LoVo (cell line): ENCODE data around the gene MRPS7.

ENCODE experiments used
- DNase-seq: peaks from one replicate; pipeline ENCODE4 v3.0.0-alpha.2; 2016; ENCODE audit warnings: low spot score

The MRPS7 gene

DNA sequence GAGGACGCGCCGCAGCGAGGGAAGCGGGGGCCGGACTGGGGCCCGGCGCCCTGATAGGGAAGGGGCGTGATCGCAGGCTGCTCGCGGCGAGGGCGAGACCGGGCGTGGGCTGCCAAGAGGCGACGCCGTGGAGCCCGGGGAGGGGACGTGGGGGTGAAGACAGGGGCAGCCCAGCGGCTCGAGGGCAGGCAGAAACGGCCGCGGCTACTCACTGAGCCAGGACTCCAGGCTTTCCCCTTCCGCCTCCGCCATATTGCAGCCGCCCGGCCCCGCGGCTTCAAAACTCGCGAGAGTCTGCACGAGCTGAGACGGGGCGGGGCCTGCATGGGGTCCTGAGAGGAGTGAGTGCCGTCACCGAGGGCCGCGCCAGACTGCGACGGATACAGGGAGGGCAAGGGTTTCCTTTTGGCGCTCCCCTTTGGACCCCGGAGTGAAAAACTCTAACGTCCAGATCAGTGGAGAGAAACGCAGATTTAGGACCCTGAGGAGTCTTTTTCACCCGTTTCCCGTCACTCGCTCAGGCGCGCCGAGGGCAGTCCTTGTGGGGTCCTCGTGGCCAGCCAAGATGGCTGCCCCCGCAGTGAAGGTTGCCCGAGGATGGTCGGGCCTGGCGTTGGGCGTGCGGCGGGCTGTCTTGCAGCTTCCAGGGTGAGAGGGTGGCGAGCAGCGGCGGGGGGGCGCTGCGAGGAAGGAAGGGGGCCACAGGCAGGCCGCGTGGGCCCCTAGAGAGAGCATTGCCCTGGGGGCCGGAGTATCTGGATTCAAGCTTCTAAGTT lies at the start of gene MRPS7, which contains the start of gene GGA3:
MRPS7 (plus strand) TSS at position 544 of the 776 bp plus-strand sequence; CDS start at position 566, 22 bp downstream.
GGA3 (minus strand) TSS at position 271 of the 776 bp plus-strand sequence; CDS start at position 252, 19 bp downstream.
- peak; percentile 93 for DNase-seq

DNA sequence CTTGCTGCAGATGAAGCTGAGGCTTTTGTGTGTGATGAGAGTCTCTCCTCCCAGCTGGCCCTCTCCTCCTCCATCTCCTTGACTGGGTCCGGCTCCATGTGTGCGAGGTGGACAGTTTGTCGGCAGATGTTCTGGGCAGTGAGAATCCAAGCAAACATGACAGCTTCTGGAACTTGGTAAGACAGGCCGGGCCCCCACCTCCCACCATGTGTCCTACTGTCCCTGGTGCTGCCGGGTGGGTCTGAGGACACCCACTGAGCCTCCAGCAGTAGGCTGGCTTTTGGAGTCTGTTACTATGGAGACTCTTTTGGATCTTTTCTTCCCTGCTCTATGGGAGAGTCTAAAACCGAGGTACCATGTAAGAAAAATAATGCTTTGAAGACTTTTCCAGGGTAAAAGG lies 43.5 kb upstream of the MRPS7 start:
- no peak for DNase-seq

DNA sequence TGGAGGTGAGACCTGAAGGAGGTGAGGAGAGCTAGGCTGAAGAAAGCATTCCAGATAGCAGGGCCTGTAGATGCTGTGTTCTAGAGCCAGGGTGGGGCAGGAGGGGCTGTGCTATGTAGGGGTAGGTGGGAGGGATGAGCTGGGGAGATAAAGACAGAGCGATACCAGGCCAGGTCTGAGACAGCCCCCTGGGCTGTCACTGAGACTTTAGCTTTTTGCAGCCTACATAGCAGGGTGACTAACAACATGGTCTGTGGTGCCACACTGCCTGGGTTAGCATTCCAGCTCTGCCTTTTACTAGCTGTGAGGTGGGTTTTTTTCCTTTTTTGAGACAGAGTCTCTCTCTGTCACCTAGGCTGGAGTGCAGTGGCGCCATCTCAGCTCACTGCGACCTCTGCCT lies 41.9 kb upstream of the MRPS7 start:
- DNase-seq: no peak

DNA sequence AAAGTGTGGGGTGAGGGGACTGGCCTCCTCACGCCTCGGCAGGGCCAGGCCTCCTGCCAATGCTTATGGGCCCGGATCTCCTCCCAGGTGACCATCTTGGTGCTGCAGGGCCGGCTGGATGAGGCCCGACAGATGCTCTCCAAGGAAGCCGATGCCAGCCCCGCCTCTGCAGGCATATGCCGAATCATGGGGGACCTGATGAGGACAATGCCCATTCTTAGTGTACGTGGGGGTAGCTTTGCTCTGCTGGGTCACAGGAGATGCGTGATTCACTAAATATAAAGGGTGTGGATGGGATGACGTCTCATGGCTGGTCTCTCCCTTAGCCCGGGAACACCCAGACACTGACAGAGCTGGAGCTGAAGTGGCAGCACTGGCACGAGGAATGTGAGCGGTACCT lies 36.7 kb upstream of the MRPS7 start:
- DNase-seq: no peak

DNA sequence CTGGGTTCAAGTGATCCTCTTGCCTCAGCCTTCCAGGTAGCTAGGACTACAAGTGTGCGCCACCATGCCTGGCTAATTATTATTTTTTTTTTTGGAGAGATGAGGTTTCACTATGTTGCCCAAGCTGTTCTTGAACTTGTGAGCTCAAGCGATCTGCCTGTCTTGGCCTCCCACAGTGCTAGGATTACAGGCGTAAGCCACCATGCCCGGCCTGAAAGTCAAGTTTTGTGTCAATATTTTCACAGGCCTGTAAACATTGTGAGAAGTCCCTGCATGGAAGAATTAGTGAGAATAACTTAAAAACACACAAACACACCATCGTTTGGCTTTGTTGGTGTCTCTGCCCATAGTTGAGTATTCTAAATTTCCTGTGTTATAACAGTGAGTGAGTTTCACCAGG lies 34.0 kb upstream of the MRPS7 start:
- DNase-seq: no peak

DNA sequence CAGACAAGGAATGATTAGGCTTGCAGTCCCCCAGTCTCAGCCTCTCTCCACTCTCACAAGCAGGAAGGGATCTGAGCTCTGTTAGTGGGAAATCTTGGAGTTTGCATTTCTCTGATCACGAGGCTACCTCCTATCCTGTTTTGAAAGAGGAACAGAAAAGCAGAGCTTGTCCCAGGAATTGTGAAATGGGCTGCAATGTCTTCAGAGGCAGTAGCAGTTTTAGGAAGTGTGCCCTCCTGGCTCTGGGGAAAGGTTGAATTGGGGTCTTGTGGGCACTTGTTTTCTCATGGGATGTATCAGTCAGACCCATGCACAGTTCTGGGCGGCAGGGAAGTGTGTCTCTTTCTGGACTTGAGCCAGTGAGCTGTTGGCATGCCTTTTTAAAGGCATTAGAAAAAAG lies 33.4 kb upstream of the MRPS7 start:
- DNase-seq: no peak

DNA sequence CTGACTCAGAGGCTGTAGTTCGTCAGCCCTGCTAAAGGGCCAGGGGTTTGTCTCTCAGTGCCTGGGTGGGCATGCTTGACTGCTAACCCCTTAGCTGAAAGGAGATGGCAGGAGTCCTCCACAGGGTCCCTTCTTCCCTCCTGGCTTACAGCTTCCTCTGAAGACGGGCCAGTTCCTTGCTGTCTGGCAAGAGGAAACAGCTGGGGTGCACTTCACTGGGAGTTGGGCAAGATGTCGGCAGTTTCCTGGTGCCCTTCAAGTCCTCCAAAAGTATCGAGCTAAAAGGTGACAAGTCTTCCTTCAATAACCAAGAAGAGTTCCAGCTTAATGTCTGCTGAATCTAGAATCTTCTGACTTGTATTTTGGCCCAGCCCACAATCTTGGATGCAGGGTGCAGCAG lies 32.8 kb upstream of the MRPS7 start:
- no peak for DNase-seq

DNA sequence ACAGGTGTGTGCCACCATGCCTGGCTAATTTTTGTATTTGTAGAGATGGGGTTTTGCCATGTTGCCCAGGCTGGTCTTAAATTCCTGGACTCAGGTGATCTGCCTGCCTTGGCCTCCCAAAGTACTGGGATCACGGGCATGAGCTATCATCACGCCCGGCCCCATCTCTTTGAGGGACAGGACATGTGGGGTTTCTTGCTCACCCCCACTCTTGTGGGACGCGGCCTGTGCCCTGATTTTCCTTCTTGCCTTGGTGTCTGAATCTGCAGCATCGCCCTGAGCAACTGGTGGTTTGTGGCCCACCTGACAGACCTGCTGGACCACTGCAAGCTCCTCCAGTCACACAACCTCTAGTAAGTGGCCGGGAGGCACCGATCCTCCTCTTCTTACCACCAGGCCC lies 30.6 kb upstream of the MRPS7 start:
- DNase-seq: no peak

DNA sequence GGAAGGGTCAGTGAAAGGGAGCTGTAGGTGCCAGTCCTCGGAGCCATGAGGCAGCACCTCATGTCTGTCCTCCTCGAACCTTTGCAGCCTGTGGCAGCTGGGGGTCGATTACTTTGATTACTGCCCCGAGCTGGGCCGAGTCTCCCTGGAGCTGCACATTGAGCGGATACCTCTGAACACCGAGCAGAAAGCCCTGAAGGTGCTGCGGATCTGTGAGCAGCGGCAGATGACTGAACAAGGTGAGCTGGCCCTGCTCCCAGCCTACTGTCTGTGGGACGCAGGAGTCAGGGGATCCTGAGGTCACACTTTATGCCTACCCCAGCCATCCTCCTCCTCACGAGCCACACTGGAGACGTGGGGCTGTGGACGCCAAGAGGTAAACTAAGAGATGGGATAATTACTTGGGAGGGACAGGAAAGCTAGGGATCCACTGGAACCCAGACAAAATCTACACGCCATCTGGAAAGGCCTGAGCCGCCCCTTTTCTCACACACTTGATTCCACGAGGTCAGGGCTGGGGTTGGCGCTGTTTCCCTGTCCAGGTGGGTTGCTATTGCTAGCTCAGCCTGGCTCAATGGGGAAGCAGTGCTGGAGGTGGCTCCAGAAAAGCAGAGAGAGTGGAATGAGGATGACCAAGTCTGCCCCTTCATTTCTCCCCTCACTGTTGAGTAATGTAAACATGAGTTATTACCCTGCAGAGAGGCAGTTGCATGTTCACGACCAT lies 29.8 kb upstream of the MRPS7 start:
- DNase-seq: no peak

DNA sequence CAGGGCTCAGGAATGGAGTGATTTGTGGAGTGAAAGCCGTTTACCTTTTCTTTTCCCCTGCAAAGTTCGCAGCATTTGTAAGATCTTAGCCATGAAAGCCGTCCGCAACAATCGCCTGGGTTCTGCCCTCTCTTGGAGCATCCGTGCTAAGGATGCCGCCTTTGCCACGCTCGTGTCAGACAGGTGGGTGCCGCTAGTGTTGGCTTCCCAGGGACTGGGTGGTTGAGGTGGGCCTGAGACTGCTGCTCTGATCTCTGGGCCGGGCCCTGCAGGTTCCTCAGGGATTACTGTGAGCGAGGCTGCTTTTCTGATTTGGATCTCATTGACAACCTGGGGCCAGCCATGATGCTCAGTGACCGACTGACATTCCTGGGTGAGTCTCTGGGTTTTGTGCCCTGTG lies 28.9 kb upstream of the MRPS7 start:
- no peak for DNase-seq

DNA sequence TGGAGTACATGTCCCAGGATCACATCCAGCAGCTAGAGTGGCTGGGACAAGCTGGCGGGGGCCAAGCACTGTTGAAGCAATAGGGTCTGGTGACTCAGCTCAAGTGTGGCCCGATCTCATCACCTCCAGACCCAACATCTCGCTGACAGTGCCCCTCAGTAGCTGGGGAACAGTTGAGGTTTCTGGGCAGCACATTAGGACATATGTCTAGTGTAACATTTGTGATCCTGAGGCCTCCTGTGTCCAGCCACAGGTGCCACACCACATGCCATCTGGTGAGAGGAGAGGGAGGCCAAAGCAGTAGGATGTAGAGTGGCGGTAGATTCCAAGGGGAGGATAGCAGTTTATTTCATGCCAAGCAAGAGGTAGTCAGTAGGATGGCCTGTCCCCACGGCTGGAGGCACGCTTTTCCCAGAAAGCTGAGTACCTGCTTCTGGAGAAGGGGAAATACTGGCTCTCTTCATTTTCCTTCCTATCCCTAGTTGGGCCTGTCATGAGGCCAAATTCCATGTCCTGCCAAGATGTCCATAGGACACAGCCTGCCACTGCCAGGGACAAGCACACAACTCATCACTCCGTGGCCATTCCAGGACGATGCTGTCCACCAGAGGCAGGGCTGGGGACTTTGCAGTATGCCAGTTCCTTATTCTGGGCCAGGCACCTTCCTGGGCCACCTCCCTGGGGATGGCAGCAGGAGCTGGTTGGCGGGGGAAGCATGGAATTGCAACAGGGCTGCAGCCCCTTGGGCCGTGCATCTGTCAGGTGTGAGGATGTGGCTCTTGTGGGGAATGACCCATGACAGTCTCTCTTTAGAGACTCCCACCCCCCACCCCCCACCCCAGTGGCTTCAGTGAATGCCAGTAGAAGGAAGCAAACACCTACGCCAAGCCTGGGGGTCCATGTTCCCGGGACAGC lies 24.3 kb upstream of the MRPS7 start:
- DNase-seq: no peak

DNA sequence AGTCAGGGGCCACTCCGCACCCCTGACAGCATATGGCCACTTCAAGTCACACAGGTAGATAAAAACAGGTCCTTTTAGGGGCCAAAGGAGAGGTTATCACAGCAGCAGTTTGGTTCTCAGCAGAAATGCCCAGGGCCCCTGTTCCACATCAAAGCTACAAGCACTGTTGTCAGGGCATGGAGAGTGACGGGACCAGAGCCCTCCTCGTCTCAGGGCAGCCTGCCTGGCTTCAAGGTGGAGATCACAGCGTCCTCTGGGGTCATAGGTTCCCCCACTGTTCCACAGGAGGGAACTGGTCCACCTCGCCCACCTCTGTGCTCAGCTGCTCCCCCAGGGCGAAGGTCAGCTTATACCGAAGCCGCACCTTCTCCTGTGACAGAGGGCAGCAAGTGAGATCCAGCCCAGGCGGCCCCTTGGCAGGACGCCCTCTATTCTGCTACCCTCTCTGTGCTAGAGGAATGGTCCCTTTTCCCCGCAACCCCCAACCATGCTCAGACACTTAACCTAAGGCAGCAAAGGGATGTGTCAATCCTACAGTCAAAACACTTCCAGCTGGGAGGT lies 23.6 kb upstream of the MRPS7 start:
- no peak for DNase-seq

DNA sequence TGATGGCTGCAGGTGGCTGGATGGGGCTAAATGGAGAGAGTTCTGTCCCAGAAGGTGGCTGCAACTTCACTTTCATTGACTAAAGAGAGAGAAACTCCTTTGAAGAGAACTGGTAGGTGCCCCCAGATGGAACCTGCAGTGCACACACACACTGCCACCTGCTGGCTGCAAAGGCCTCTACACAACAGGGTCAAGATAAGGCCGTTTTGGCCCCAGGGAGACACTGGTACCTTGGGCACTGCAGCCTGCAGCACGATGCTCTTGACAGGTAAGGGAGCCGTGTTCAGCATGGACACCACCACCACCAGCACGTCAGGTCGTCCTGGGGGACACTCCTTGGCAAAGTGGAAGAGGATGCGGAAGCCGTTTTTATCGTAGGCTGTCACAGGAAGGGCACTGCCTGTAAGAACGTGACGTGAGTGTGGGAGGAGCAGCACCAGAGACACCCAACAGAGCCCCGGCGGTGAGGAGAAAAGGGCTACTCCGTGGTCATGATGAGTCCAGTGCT lies 22.9 kb upstream of the MRPS7 start:
- peak; percentile 53 for DNase-seq

DNA sequence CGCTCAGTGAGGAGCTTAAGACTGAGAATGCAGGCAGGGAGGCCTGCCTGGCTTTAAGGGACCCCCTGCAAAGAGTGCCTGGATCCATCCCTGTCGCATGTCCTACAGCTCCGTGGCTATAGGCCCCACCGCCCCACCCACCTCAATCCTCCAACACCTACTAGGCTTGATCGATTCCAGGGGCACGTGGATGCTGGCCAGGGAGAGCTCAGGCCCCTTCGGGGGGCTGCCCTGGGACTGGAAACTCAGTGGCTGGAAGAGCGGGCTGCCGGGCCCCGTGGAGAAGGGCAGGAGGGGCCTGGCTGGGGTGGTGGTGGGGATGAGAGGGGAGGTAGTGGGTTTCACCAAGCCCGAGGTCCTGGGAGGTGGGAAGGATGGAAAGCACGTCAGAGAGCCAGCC lies 22.5 kb upstream of the MRPS7 start:
- DNase-seq: no peak

DNA sequence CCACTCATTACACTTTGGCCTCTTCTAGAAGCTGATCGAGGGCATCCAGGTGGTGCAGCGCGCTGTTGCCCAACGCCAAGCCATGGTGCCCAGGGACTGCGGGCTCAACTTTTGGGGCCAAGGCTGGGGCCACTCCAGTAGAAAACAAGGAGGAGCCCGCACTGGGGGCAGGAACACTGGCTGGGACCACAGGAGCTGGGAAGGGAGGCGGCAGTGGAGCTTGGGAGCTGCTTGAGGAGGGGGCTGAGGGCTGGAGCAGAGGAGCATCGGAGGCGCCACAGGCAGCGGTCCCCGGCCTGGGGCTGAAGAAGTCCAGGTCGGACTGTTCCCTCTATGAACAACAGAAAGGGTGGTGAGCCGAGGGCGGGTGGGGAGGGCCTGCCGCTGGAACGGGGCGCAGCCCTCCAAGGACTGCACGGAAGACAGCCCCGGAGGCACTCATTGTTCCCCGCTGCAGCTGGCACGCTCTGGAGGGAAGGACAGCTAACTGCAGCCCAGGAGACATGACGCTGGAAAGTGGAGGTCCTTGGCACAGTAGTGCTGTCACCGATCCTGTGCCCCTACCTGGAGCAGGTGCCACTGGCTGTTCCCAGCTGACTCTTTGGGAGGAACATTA lies 21.8 kb upstream of the MRPS7 start:
- no peak for DNase-seq

DNA sequence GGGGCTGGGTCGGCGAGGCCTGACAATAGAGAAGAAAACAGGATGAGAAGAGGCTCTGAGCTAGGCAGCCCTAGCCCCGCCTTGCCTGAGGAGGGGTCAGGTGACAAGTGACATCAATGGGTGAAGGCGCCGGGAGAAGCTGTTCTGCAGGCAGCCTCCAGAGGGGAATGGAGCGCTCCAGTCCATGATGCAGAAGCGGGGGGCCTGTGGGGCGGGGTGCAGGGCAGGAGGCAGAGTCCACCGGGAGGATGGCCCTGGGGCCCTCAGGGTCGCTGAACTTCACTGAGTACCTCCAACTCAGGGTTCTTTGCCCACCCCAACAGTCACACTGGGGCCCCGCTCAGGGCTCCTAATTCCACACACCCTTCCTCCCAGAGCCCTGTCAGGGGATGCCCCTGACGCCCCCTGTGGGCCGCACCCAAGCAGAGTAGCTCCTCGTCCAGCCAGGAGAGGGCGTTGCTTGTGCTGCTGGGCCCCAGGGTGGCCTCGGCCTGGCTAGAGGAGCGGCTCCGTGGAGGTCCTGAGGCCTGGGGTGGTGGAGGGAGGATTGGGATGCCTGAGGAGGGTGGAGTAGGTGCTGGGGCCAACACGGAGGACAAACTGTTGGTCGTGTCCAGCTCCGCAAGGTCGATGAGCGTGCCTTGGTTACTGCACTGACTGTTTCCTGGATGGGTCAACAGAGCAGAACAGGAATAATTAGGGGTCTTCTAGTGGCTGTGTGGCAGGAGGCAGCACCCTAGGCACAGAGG lies 21.1 kb upstream of the MRPS7 start:
- DNase-seq: no peak

DNA sequence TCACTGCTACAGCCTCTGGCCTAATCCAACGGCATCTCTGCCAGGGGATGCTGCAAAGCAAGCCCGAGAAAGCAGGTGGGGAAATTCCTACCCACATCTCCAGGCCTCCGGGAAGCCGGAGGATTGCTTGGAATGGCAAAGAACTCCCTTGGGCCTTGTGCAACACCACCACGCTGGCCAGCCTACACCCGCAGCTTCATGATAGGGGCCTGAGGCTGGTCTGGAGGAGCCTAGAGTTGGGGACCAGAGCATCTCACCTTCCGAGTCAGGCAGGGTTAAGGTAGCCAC lies 20.6 kb upstream of the MRPS7 start:
- no peak for DNase-seq

DNA sequence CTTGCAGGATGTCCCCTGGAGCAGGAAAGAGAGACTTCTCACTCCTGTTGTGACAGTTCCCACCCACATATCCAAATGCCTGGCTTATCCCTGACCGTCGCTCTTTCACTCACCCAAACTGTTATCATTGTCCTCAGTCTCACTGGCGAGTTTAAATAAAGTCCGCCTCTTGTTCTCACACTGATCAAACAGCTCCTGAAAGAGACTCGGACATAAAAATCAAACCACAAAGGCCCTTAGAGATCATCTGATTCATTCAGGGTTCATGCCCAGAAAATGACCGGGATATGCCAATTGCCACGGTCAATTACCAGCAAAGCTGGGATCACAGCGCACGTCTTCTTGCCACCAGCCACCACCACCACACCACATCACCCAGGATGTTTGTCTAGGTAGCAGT lies 20.2 kb upstream of the MRPS7 start:
- DNase-seq: no peak

DNA sequence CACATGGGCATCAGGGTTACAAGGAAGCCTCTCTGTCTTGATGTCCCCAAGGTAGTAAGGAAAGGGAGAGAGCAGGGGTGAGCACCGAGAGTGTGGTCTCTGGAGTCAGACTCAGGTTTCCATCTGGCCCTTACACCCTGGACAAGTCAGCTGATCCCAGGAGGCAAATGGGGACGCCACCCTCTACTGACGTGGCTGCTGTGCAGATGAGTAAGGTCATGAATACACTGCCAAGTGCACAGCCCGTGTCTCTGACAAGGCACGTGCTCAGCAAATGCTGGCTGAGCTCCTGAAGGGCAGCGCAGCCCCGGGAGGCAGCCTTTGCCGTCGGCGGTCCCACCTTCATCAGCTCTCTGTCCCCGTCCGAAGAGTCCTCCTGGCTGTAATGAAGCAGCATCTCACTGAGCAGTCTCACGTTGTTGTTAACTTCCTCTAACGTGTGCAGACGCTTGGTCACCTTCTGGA lies 19.7 kb upstream of the MRPS7 start:
- no peak for DNase-seq

DNA sequence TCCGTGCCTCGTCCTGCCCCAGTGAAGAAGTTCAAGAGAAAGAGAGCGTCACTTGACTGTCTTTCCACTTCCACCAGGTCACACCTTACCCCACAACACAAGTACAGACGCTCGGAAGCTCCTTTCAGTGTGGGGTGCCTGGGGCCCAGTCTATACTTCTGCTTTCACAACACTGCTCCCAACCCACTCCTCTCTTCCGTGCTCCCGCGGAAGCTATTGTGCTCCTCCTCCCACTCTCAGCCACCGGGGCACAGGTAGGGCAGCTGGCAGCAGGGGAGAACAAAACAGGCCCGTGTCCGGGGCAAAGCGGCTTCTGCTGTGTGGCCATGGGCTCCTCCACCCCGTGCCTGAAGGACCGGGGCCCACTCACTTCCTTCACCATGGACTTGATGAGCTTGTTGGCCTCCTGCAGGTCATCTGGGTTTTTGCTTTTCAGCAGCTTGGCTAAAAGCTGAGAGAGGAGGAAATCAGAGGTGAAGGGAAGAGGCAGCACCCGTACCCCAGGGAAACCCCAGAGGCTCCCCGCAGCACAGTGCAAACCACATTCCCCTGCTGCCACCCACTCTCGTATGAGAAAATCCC lies 19.1 kb upstream of the MRPS7 start:
- no peak for DNase-seq
